WTC11 (cell line): ENCODE results near the gene KLHL22. TPM values are rescaled to one million over a fixed set of nuclear protein-coding genes. Genes with fewer than 3 reads are reported as not detected.
A peak's percentile ranks its signal among the peaks of the same experiment; 100 is the strongest.

Source experiments
- ATAC-seq: fragments of 200-7000 bp; cut with Tn5 transposase; 2 replicates; pipeline ENCODE4 v1.10.0; 2021; ENCODE audit warnings: mild to moderate bottlenecking, moderate library complexity
- CTCF ChIA-PET: fragments of 300-600 bp; sonication (Branson Sonifier 250); formaldehyde crosslinking; loops from one replicate; lab custom pipeline; 2021; ENCODE audit warnings: antibody characterized with exemption; lab: Charles Lee
- POLR2A ChIA-PET: fragments of 350-600 bp; sonication (Branson Sonifier 250); formaldehyde crosslinking; loops from one replicate; lab custom pipeline; 2021; ENCODE audit warnings: antibody characterized with exemption; lab: Charles Lee
- DNase-seq: peaks from one replicate; pipeline ENCODE4 v3.0.0; 2021; ENCODE audit warnings: low spot score
- H3K27ac Mint-ChIP-seq: 2 replicates; pipeline ENCODE4 v1.8.0; 2021; ENCODE audit warnings: mixed read lengths
- H3K27me3 Mint-ChIP-seq: 2 replicates; pipeline ENCODE4 v1.8.0; 2021; ENCODE audit warnings: low read depth, mild to moderate bottlenecking, moderate library complexity, mixed read lengths
- H3K36me3 Mint-ChIP-seq: 2 replicates; pipeline ENCODE4 v1.8.0; 2021; ENCODE audit warnings: mixed read lengths
- H3K4me1 Mint-ChIP-seq: 2 replicates; pipeline ENCODE4 v1.8.0; 2022; ENCODE audit warnings: mixed read lengths
- H3K4me3 Mint-ChIP-seq: 2 replicates; pipeline ENCODE4 v1.8.0; 2021; ENCODE audit warnings: mild to moderate bottlenecking, moderate library complexity, mixed read lengths
- H3K9me3 Mint-ChIP-seq: 2 replicates; pipeline ENCODE4 v1.8.0; 2021; ENCODE audit warnings: mixed read lengths
- AR ChIP-seq: fragments of 250-450 bp; sonication (Bioruptor Pico); IDR thresholded peaks from 2 replicates; pipeline ENCODE4 v1.9.0; 2021; ENCODE audit warnings: mild to moderate bottlenecking
- CDX4 ChIP-seq: fragments of 250-450 bp; sonication (Bioruptor Pico); IDR thresholded peaks from 2 replicates; pipeline ENCODE4 v1.9.0; 2021; ENCODE audit warnings: moderate library complexity, mild to moderate bottlenecking, inconsistent platforms, borderline replicate concordance
- CREB1 ChIP-seq: sonication (generic); formaldehyde crosslinking; IDR thresholded peaks from 2 replicates; pipeline ENCODE4 v1.8.0; 2023; ENCODE audit warnings: mild to moderate bottlenecking, missing genetic modification reagents
- E2F4 ChIP-seq: sonication (generic); formaldehyde crosslinking; IDR thresholded peaks from 2 replicates; pipeline ENCODE4 v1.8.1; 2022; ENCODE audit warnings: low read depth, mild to moderate bottlenecking, moderate library complexity, missing genetic modification reagents, borderline replicate concordance
- EMX1 ChIP-seq: fragments of 250-450 bp; sonication (Bioruptor Pico); IDR thresholded peaks from 2 replicates; pipeline ENCODE4 v1.8.0; 2021; ENCODE audit warnings: mild to moderate bottlenecking
- FOXK1 ChIP-seq: sonication (generic); formaldehyde crosslinking; IDR thresholded peaks from 2 replicates; pipeline ENCODE4 v1.8.0; 2022; ENCODE audit warnings: mild to moderate bottlenecking, moderate library complexity, missing genetic modification reagents
- FOXP1 ChIP-seq: sonication (generic); formaldehyde crosslinking; IDR thresholded peaks from 2 replicates; pipeline ENCODE4 v1.8.0; 2022; ENCODE audit warnings: missing genetic modification reagents, mild to moderate bottlenecking, moderate library complexity, borderline replicate concordance
- GABPB1 ChIP-seq: sonication (generic); formaldehyde crosslinking; IDR thresholded peaks from 2 replicates; pipeline ENCODE4 v1.8.1; 2023; ENCODE audit warnings: mild to moderate bottlenecking, missing genetic modification reagents
- HMGA2 ChIP-seq: fragments of 250-450 bp; sonication (Bioruptor Pico); IDR thresholded peaks from 2 replicates; pipeline ENCODE4 v1.4.0; 2021; ENCODE audit warnings: mild to moderate bottlenecking, moderate library complexity
- IRF1 ChIP-seq: sonication (generic); formaldehyde crosslinking; IDR thresholded peaks from 2 replicates; pipeline ENCODE4 v1.8.0; 2023; ENCODE audit warnings: missing genetic modification reagents
- KAT7 ChIP-seq: sonication (generic); formaldehyde crosslinking; IDR thresholded peaks from 2 replicates; pipeline ENCODE4 v1.8.1; 2023; ENCODE audit warnings: missing genetic modification reagents, mild to moderate bottlenecking, borderline replicate concordance
- MYBL2 ChIP-seq: sonication (generic); formaldehyde crosslinking; IDR thresholded peaks from 2 replicates; pipeline ENCODE4 v1.8.1; 2023; ENCODE audit warnings: mild to moderate bottlenecking, moderate library complexity, missing genetic modification reagents
- NFE2L1 ChIP-seq: sonication (generic); formaldehyde crosslinking; IDR thresholded peaks from 2 replicates; pipeline ENCODE4 v1.8.1; 2023; ENCODE audit warnings: missing genetic modification reagents
- PREB ChIP-seq: sonication (generic); formaldehyde crosslinking; IDR thresholded peaks from 2 replicates; pipeline ENCODE4 v1.8.1; 2022; ENCODE audit warnings: mild to moderate bottlenecking, missing genetic modification reagents, moderate library complexity, borderline replicate concordance
- RORB ChIP-seq: fragments of 250-450 bp; sonication (Bioruptor Pico); IDR thresholded peaks from 2 replicates; pipeline ENCODE4 v1.9.0; 2021; ENCODE audit warnings: mild to moderate bottlenecking
- SMAD3 ChIP-seq: sonication (generic); formaldehyde crosslinking; IDR thresholded peaks from 2 replicates; pipeline ENCODE4 v1.8.0; 2022; ENCODE audit warnings: missing genetic modification reagents, mild to moderate bottlenecking, borderline replicate concordance
- STAT6 ChIP-seq: sonication (generic); formaldehyde crosslinking; conservative IDR thresholded peaks from 2 replicates; pipeline ENCODE4 v1.8.1; 2023; ENCODE audit warnings: mild to moderate bottlenecking, low read depth, missing genetic modification reagents, moderate library complexity
- USF1 ChIP-seq: sonication (generic); formaldehyde crosslinking; IDR thresholded peaks from 2 replicates; pipeline ENCODE4 v1.8.0; 2022; ENCODE audit warnings: mild to moderate bottlenecking, missing genetic modification reagents
- ZMAT4 ChIP-seq: fragments of 250-450 bp; sonication (Bioruptor Pico); IDR thresholded peaks from 2 replicates; pipeline ENCODE4 v1.9.0; 2021; ENCODE audit warnings: mild to moderate bottlenecking
- ZNF219 ChIP-seq: sonication (generic); formaldehyde crosslinking; IDR thresholded peaks from 2 replicates; pipeline ENCODE4 v1.8.0; 2023; ENCODE audit warnings: missing genetic modification reagents, mild to moderate bottlenecking, borderline replicate concordance
- ZNF232 ChIP-seq: sonication (generic); formaldehyde crosslinking; IDR thresholded peaks from 2 replicates; pipeline ENCODE4 v1.8.0; 2022; ENCODE audit warnings: mild to moderate bottlenecking, missing genetic modification reagents
- total RNA-seq: library from RNA; stranded (reverse); gene quantifications from 3 replicates; pipeline ENCODE4 v1.2.3, GENCODE V29; 2021

The KLHL22 gene
- total RNA-seq, 1 experiment from 2014 or later, result 15.7 TPM

GRCh38 chr22:20436307-20436767 is 59.3 kb downstream of the KLHL22 start (continued):
- TF ChIP-seq E2F4 (CRISPR knock-in tag), result no peak
- no peak for TF ChIP-seq AR

GRCh38 chr22:20435436-20436306 is 59.9 kb downstream of the KLHL22 start:
- Mint-ChIP-seq H3K36me3 (no peaks in the 10 kb centered on the region), H3K27me3 (peaks cover 71% of the 10 kb centered on the region), H3K4me1 (peaks cover 27% of the 10 kb centered on the region), H3K9me3 (no peaks in the 10 kb centered on the region), H3K4me3 (peak overlapping the region; percentile 57), H3K27ac (no peak overlapping the region)
- CTCF ChIA-PET, result interaction anchor here (5.7 kb wide), 1 partner anchor 18 kb away, joined by 31 read pairs; no protein-coding TSS in a partner anchor
- POLR2A ChIA-PET, result interaction anchor here (0.6 kb wide), 1 partner anchor 17 kb away, joined by 4 read pairs; no protein-coding TSS in a partner anchor
- ATAC-seq (no peak), DNase-seq (no peak)
- TF ChIP-seq IRF1 (CRISPR knock-in tag) (no peak), FOXP1 (CRISPR knock-in tag) (no peak), SMAD3 (CRISPR knock-in tag) (no peak), CREB1 (CRISPR knock-in tag) (no peak), KAT7 (CRISPR knock-in tag) (no peak), HMGA2 (no peak), ZNF232 (CRISPR knock-in tag) (no peak), FOXK1 (CRISPR knock-in tag) (no peak), RORB (CRISPR knock-in tag) (no peak), USF1 (no peak), MYBL2 (CRISPR knock-in tag) (no peak), EMX1 (no peak), CDX4 (no peak), NFE2L1 (CRISPR knock-in tag) (no peak), ZMAT4 (no peak), ZNF219 (CRISPR knock-in tag) (no peak), STAT6 (CRISPR knock-in tag) (no peak), GABPB1 (no peak), PREB (no peak)
